ENCODE results near the gene OR10V1. TPM values are rescaled to one million over a fixed set of nuclear protein-coding genes. Genes with fewer than 3 reads are reported as not detected.

OR10V1 gene
- total and polyA plus RNA-seq, 2 experiments from 2014 or later, result not detected

GRCh38 chr11:59727426-59727825 lies 13.8 kb upstream of the OR10V1 start:
- TF ChIP-seq STAT1 (IDR thresholded peaks at IDR 0.05; ENCODE audit: unreplicated experiment) (no peak), ETS1 (IDR thresholded peaks at IDR 0.05) (no peak), POLR2AphosphoS5 (IDR thresholded peaks at IDR 0.05; ENCODE audit: low read depth) (no peak), JUNB (IDR thresholded peaks at IDR 0.05; ENCODE audit: unreplicated experiment) (no peak), ZNF462 (CRISPR knock-in tag; IDR thresholded peaks at IDR 0.05) (no peak), EZH2phosphoT487 (IDR thresholded peaks at IDR 0.05; ENCODE audit: unreplicated experiment) (no peak), ZNF114 (CRISPR knock-in tag; IDR thresholded peaks at IDR 0.05) (no peak), ZNF331 (CRISPR knock-in tag; IDR thresholded peaks at IDR 0.05; ENCODE audit: low read depth) (no peak), CREB1 (CRISPR knock-in tag; IDR thresholded peaks at IDR 0.05; ENCODE audit: low read depth) (no peak), NANOG (IDR thresholded peaks at IDR 0.05; ENCODE audit: borderline replicate concordance) (no peak), EZH2 (IDR thresholded peaks at IDR 0.05; ENCODE audit: low read depth, unreplicated experiment) (no peak)
- TF ChIP-seq, protein P1, sequence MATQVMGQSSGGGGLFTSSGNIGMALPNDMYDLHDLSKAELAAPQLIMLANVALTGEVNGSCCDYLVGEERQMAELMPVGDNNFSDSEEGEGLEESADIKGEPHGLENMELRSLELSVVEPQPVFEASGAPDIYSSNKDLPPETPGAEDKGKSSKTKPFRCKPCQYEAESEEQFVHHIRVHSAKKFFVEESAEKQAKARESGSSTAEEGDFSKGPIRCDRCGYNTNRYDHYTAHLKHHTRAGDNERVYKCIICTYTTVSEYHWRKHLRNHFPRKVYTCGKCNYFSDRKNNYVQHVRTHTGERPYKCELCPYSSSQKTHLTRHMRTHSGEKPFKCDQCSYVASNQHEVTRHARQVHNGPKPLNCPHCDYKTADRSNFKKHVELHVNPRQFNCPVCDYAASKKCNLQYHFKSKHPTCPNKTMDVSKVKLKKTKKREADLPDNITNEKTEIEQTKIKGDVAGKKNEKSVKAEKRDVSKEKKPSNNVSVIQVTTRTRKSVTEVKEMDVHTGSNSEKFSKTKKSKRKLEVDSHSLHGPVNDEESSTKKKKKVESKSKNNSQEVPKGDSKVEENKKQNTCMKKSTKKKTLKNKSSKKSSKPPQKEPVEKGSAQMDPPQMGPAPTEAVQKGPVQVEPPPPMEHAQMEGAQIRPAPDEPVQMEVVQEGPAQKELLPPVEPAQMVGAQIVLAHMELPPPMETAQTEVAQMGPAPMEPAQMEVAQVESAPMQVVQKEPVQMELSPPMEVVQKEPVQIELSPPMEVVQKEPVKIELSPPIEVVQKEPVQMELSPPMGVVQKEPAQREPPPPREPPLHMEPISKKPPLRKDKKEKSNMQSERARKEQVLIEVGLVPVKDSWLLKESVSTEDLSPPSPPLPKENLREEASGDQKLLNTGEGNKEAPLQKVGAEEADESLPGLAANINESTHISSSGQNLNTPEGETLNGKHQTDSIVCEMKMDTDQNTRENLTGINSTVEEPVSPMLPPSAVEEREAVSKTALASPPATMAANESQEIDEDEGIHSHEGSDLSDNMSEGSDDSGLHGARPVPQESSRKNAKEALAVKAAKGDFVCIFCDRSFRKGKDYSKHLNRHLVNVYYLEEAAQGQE (IDR thresholded peaks at IDR 0.05; ENCODE audit: unreplicated experiment), result no peak
- TF ChIP-seq, protein P2, sequence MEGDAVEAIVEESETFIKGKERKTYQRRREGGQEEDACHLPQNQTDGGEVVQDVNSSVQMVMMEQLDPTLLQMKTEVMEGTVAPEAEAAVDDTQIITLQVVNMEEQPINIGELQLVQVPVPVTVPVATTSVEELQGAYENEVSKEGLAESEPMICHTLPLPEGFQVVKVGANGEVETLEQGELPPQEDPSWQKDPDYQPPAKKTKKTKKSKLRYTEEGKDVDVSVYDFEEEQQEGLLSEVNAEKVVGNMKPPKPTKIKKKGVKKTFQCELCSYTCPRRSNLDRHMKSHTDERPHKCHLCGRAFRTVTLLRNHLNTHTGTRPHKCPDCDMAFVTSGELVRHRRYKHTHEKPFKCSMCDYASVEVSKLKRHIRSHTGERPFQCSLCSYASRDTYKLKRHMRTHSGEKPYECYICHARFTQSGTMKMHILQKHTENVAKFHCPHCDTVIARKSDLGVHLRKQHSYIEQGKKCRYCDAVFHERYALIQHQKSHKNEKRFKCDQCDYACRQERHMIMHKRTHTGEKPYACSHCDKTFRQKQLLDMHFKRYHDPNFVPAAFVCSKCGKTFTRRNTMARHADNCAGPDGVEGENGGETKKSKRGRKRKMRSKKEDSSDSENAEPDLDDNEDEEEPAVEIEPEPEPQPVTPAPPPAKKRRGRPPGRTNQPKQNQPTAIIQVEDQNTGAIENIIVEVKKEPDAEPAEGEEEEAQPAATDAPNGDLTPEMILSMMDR (conservative IDR thresholded peaks at IDR 0.05; ENCODE audit: low read depth in 2 of 2), result no peak
- H3K9me3 Mint-ChIP-seq, result no peaks in the 10 kb centered on the region
- ATAC-seq, result no peak

More at GRCh38 chr11:59727426-59727825, 13.8 kb upstream of the OR10V1 start:
- Histone ChIP-seq H3K4me2 (no peak overlapping the region), H2AFZ (no peak overlapping the region), H3K27ac (ENCODE audit: low read depth) (no peak overlapping the region), H3K79me2 (replicated peaks; ENCODE audit: insufficient read depth) (no peaks in the 10 kb centered on the region), H3K4me3 (no peak overlapping the region), H3K36me3 (ENCODE audit: insufficient read depth) (no peaks in the 10 kb centered on the region), H3F3A (replicated peaks; ENCODE audit: low read depth) (no peaks in the 10 kb centered on the region), H4K20me1 (replicated peaks; ENCODE audit: insufficient read depth) (no peaks in the 10 kb centered on the region), H3K27me3 (ENCODE audit: insufficient read depth) (no peaks in the 10 kb centered on the region), H3K4me1 (ENCODE audit: insufficient read depth) (no peaks in the 10 kb centered on the region), H3K9me2 (ENCODE audit: insufficient read depth) (0 out of 2 replicates have a peak, but pooled peaks cover 8% of the 10 kb centered on the region)
- peaks cover 2% of the 10 kb centered on the region for H3K27me3 Mint-ChIP-seq (ENCODE audit: insufficient read depth, low read depth, poor library complexity)
- H3K4me1 Mint-ChIP-seq, result no peaks in the 10 kb centered on the region
- H3K27ac Mint-ChIP-seq, result no peak overlapping the region
- H3K36me3 Mint-ChIP-seq (ENCODE audit: low read depth), result no peaks in the 10 kb centered on the region
- H3K4me3 Mint-ChIP-seq, result no peak overlapping the region
- no peak for DNase-seq (ENCODE audit: low spot score)
